GM23248 (cell line): ENCODE measurements around the gene HMCN1.

ENCODE experiments used
- EZH2 ChIP-seq: fragments of 200-600 bp; sonication (generic); IDR thresholded peaks from 2 replicates; pipeline ENCODE4 v1.6.1; 2018; ENCODE audit warnings: antibody characterized with exemption, mild to moderate bottlenecking; ENCODE audit not compliant: insufficient read depth, poor library complexity, severe bottlenecking
- EZH2phosphoT487 ChIP-seq: fragments of 200-600 bp; sonication (generic); IDR thresholded peaks from 2 replicates; pipeline ENCODE4 v1.6.1; 2018; ENCODE audit warnings: antibody characterized with exemption, moderate library complexity, mild to moderate bottlenecking, low read depth; ENCODE audit not compliant: insufficient read depth

- no peak for TF ChIP-seq EZH2
- no peak for TF ChIP-seq EZH2phosphoT487
Measured at GRCh38 chr1:185733818-185734735, at the start of gene HMCN1.
